Ishikawa (cell line): ENCODE data around the gene RNF31.

Source experiments
- CEBPB ChIP-seq: IDR thresholded peaks from 2 replicates; pipeline ENCODE4 v1.6.1; 2012
- EGR1 ChIP-seq: IDR thresholded peaks from 2 replicates; pipeline ENCODE4 v1.6.1; 2012
- NFIC ChIP-seq: IDR thresholded peaks from 2 replicates; pipeline ENCODE4 v1.6.1; 2012
- TAF1 ChIP-seq: IDR thresholded peaks from 2 replicates; pipeline ENCODE4 v1.6.1; 2012; ENCODE audit warnings: low read depth, mild to moderate bottlenecking
- YY1 ChIP-seq: IDR thresholded peaks from 2 replicates; pipeline ENCODE4 v1.6.1; 2012; ENCODE audit warnings: low read depth

DNA sequence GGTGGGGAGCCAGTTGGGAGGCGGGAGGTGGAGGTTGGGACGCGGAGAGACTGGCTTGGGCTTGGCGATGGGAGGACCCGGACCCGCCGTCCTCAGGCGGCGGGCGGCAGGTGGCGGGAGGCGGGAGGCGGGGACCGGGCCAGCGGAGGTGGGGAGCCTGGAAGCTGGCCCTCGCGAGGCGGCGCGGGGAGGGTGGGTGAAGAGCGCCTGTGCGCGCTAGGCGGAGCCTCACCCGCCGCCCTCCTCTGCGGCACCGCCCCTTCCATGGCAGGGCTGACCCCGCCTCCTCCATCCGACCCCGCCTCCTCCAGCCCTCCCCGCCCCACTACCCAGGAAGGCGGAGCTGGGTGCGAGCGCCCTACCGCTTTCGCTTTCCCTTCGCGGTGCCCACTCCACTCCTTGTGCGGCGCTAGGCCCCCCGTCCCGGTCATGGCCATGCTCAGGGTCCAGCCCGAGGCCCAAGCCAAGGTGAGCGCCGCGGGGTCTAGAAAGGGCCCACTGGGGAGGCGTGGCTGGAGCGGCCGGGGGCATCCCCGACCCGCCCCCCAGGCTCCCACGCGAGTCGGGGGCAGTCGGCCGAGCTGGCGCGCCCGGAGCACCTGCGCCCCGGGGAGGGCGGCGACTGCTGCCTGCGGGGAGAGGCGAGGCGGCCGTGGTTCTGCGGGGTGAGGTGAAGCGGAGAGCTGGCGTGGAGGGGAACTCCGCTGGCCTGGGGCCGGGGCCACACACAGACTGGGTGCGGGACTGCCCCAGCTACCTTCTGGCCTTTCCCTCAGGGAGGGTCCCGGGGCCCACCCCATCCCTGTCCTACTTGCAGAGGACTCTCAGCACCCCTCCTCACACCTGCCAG is 11.2 kb upstream of the RNF31 start, which contains the start of gene PSME1:
- no peak; the same call in 1 of the 2 replicates for TF ChIP-seq TAF1
- TF ChIP-seq YY1 = no peak
- TF ChIP-seq CEBPB = no peak
- TF ChIP-seq NFIC = no peak
- no peak; the same call in 1 of the 2 replicates for TF ChIP-seq EGR1
